ENCODE measurements around the gene MOGAT3. TPM values are rescaled to one million over a fixed set of nuclear protein-coding genes. Genes with fewer than 3 reads are reported as not detected.

MOGAT3 gene
- total and polyA plus RNA-seq, 5 donors from 2014 or later, result not detected

DNA sequence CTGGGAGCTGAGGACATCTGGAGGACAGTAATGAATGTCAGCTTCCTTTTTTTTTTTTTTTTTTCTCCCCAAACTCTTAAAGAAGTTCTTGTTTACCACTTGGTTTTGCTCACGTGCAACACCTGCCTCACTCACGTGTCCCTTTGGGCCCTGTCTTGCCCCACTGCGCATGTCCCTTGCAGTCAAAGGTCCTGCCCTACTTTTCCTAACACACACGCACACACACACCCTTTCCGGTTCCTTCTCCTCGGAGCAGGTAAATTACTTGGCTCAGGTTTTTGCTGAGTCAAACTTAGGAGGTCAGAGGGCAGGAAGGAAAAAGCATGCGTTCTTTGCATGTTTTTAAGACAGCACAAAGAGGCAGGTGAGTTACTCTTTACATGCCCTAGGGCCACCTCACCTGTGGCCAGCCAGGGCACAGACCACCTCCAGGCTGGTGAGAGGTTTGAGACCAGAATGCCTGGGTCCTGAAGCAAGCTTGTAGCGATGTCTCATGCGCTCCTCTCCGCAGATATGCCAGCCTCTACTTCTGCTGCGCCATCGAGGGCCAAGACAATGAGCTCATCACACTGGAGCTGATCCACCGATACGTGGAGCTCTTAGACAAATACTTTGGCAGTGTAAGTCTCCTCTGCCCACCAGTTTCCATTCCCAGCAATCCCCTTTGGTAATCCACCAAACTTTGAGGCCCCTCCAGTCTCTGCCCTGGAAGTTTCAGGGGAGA is 43.8 kb downstream of the MOGAT3 start:
- Mint-ChIP-seq H3K27ac (no peak overlapping the region), H3K27me3 (peaks cover 21% of the 10 kb centered on the region), H3K36me3 (peaks cover 15% of the 10 kb centered on the region), H3K4me1 (peaks cover 0 to 17% (median 6%) of the 10 kb centered on the region in 4 donors), H3K4me3 (peak overlapping the region in 2 of 4 donors; percentile 15 to 73), H3K9me3 (peaks cover 0 to 2% (median 0%) of the 10 kb centered on the region in 7 donors)
- Histone ChIP-seq H3K27ac (ENCODE audit: insufficient read depth, low read length, poor library complexity, severe bottlenecking) (no peak overlapping the region), H3K9me3 (ENCODE audit: control insufficient read depth in 2 of 2, low read length in 2 of 2) (no peaks in the 10 kb centered on the region), H3K4me3 (ENCODE audit: low read depth, low read length) (no peak overlapping the region), H3K27me3 (ENCODE audit: control insufficient read depth, insufficient read depth, low read length) (no peaks in the 10 kb centered on the region), H3K36me3 (ENCODE audit: control insufficient read depth, insufficient read depth, low read length) (peaks cover 5% of the 10 kb centered on the region), H3K4me1 (ENCODE audit: control insufficient read depth, insufficient read depth, low read length, poor library complexity, severe bottlenecking) (peaks cover 10% of the 10 kb centered on the region)
- ATAC-seq (ENCODE audit: low read depth in 2 of 2), result no peak
- DNase-seq, result no peak

GRCh38 chr7:101156277-101156676 is 44.6 kb downstream of the MOGAT3 start:
- Histone ChIP-seq H3K27ac (ENCODE audit: insufficient read depth, low read length, poor library complexity, severe bottlenecking) (no peak overlapping the region), H3K4me3 (ENCODE audit: low read depth, low read length) (no peak overlapping the region), H3K36me3 (ENCODE audit: control insufficient read depth, insufficient read depth, low read length) (peaks cover 5% of the 10 kb centered on the region), H3K27me3 (ENCODE audit: control insufficient read depth, insufficient read depth, low read length) (no peaks in the 10 kb centered on the region), H3K9me3 (ENCODE audit: control insufficient read depth in 2 of 2, low read length in 2 of 2) (no peaks in the 10 kb centered on the region), H3K4me1 (ENCODE audit: control insufficient read depth, insufficient read depth, low read length, poor library complexity, severe bottlenecking) (peaks cover 10% of the 10 kb centered on the region)
- H3K27ac Mint-ChIP-seq, result no peak overlapping the region
- H3K36me3 Mint-ChIP-seq, result peaks cover 15% of the 10 kb centered on the region
- peaks cover 24% of the 10 kb centered on the region for H3K27me3 Mint-ChIP-seq
- no peak for ATAC-seq (ENCODE audit: low read depth in 2 of 2)
- no peak for DNase-seq
- peaks cover 0 to 17% (median 6%) of the 10 kb centered on the region in 4 donors for H3K4me1 Mint-ChIP-seq
- H3K9me3 Mint-ChIP-seq, result peaks cover 0 to 2% (median 0%) of the 10 kb centered on the region in 7 donors
- H3K4me3 Mint-ChIP-seq, result peak overlapping the region in 2 of 4 donors; percentile 61 to 73

DNA sequence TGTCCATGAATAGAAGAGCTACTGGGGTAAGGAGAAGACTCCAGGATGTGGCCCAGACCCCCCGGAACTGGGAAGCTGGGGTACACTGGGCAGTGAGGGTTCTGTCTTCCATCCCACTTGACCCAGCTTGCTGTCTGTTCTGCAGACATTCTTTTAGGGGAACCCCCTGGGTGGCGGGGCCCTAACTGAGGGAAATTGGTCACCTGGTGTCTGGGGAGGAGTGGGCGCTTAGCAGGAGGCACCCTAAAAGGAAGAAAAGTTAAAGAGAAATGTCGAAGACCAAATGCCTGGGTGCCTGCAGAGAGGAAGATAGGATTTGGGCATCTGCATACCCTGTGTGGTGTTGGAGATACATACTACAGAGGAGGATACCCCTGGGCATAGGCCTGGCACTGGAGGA is 45.5 kb downstream of the MOGAT3 start:
- DNase-seq (no peak), ATAC-seq (ENCODE audit: low read depth in 2 of 2) (no peak)
- Mint-ChIP-seq H3K4me3 (peak overlapping the region; percentile 79 to 93 (median 92)), H3K27ac (peak overlapping the region in 2 of 3 donors; percentile 26 to 61), H3K9me3 (peaks cover 0 to 2% (median 0%) of the 10 kb centered on the region in 7 donors), H3K4me1 (peaks cover 0 to 17% (median 6%) of the 10 kb centered on the region in 4 donors), H3K27me3 (peaks cover 26% of the 10 kb centered on the region), H3K36me3 (peaks cover 15% of the 10 kb centered on the region)
- Histone ChIP-seq H3K27ac (ENCODE audit: insufficient read depth, low read length, poor library complexity, severe bottlenecking) (no peak overlapping the region), H3K4me3 (ENCODE audit: low read depth, low read length) (peak overlapping the region; percentile 35), H3K27me3 (ENCODE audit: control insufficient read depth, insufficient read depth, low read length) (no peaks in the 10 kb centered on the region), H3K36me3 (ENCODE audit: control insufficient read depth, insufficient read depth, low read length) (peaks cover 5% of the 10 kb centered on the region), H3K4me1 (ENCODE audit: control insufficient read depth, insufficient read depth, low read length, poor library complexity, severe bottlenecking) (peaks cover 10% of the 10 kb centered on the region), H3K9me3 (ENCODE audit: control insufficient read depth in 2 of 2, low read length in 2 of 2) (no peaks in the 10 kb centered on the region)

- Mint-ChIP-seq H3K4me3 (peak overlapping the region; percentile 79 to 93 (median 92)), H3K9me3 (peaks cover 0 to 2% (median 0%) of the 10 kb centered on the region in 7 donors), H3K36me3 (peaks cover 15% of the 10 kb centered on the region), H3K4me1 (peaks cover 0 to 17% (median 6%) of the 10 kb centered on the region in 4 donors), H3K27ac (no peak overlapping the region), H3K27me3 (peaks cover 28% of the 10 kb centered on the region)
- Histone ChIP-seq H3K27ac (ENCODE audit: insufficient read depth, low read length, poor library complexity, severe bottlenecking) (no peak overlapping the region), H3K36me3 (ENCODE audit: control insufficient read depth, insufficient read depth, low read length) (peaks cover 5% of the 10 kb centered on the region), H3K4me3 (ENCODE audit: low read depth, low read length) (peak overlapping the region; percentile 35), H3K4me1 (ENCODE audit: control insufficient read depth, insufficient read depth, low read length, poor library complexity, severe bottlenecking) (peaks cover 10% of the 10 kb centered on the region), H3K27me3 (ENCODE audit: control insufficient read depth, insufficient read depth, low read length) (no peaks in the 10 kb centered on the region), H3K9me3 (ENCODE audit: control insufficient read depth in 2 of 2, low read length in 2 of 2) (no peaks in the 10 kb centered on the region)
- ATAC-seq (ENCODE audit: low read depth in 2 of 2) (no peak), DNase-seq (no peak)
Measured at GRCh38 chr7:101154693-101155102, 46.1 kb downstream of the MOGAT3 start.

DNA sequence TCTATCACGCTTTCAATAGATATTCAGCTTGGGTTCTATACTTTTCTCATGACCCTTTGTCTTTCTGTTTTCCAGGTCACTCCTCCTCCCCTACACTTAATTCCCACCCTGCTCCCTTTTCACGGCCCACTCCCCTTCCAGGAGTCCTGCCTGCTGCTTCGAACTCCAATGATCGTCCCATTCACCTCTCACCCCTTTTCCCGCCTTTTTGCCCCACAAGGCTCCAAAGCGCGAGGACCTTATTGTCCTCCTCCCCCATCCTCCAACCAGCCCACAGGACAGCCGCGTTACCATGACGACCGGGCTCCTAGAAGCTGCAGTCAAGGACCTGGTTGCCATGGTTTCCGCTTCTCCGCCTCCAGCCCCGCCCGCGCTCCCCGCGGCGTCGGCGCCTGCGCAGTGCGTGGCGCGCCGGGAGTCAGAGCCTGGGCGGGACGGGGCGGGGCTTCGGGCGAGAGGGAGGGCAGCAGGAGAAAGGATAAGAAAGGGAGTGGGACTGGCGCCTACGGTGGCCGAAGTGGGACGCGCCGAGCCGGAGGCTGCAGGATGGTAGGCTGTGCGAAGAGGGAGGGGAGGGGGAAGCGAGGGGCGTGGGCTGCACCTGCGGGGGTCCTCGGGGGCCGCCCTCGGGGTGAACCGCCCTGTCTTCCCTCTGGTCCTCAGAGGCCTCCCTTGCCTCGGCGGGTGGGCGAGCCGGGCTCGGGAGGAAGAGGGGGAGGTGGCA is 46.7 kb downstream of the MOGAT3 start, which contains the start of gene AP1S1:
Gene AP1S1 (plus strand): TSS at position 508 of the 724 bp plus-strand sequence. CDS start 39 bp downstream, at position 547.
- H3K36me3 ChIP-seq (ENCODE audit: control insufficient read depth, insufficient read depth, low read length), result peaks cover 5% of the 10 kb centered on the region
- no peak within 1 kb of the TSS for H3K27ac ChIP-seq (ENCODE audit: insufficient read depth, low read length, poor library complexity, severe bottlenecking)
- peaks cover 10% of the 10 kb centered on the region for H3K4me1 ChIP-seq (ENCODE audit: control insufficient read depth, insufficient read depth, low read length, poor library complexity, severe bottlenecking)
- Mint-ChIP-seq H3K36me3 (peaks cover 15% of the 10 kb centered on the region), H3K27me3 (peaks cover 33% of the 10 kb centered on the region), H3K27ac (peak within 1 kb of the TSS; percentile 61 to 89 (median 77)), H3K9me3 (peaks cover 0 to 2% (median 0%) of the 10 kb centered on the region in 7 donors), H3K4me1 (peaks cover 0 to 17% (median 6%) of the 10 kb centered on the region in 4 donors), H3K4me3 (peak within 1 kb of the TSS; percentile 91 to 93 (median 92))
- peak; percentile 83 to 87 for ATAC-seq (ENCODE audit: low read depth in 2 of 2)
- H3K9me3 ChIP-seq (ENCODE audit: control insufficient read depth in 2 of 2, low read length in 2 of 2), result no peaks in the 10 kb centered on the region
- peak within 1 kb of the TSS; percentile 35 for H3K4me3 ChIP-seq (ENCODE audit: low read depth, low read length)
- peak; percentile 86 to 96 (median 86) for DNase-seq
- no peaks in the 10 kb centered on the region for H3K27me3 ChIP-seq (ENCODE audit: control insufficient read depth, insufficient read depth, low read length)

DNA sequence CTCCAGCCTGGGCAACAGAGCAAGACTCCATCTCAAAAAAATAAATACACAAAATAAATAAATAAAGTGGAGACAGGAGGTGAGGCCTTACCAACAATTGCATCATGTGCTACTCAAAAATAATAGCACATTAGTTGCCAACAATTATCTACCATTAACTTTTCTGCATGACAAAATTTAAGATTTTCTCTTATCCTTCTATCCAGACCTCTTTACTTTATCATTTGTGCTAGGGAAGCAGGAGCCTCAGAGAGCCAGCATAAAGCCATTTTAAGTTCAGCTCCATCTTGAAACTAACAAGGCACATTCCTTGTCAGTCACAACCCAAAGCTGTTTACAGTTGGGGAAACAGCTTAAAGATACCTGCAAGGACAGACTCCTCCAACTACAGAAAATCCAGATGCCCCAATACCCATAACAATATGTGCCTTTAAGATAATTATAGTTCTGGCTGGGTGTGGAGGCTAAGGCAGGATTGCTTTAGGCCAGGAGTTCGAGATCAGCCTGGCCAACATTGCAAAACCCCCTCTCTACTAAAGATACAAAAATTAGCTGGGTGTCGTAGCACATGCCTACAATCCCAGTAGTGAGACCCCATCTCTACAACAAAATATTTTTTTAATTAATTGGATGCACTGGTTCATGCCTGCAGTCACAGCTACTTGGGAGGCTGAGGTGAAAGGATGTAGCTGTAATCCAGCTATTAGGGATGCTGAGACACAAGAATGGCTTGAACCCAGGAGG is 48.8 kb downstream of the MOGAT3 start:
- no peaks in the 10 kb centered on the region for H3K9me3 ChIP-seq (ENCODE audit: control insufficient read depth in 2 of 2, low read length in 2 of 2)
- H3K4me3 Mint-ChIP-seq, result peak overlapping the region in 3 of 4 donors; percentile 22 to 78 (median 69)
- H3K27ac Mint-ChIP-seq, result no peak overlapping the region
- H3K4me1 Mint-ChIP-seq, result peaks cover 0 to 17% (median 7%) of the 10 kb centered on the region in 4 donors
- peaks cover 10% of the 10 kb centered on the region for H3K4me1 ChIP-seq (ENCODE audit: control insufficient read depth, insufficient read depth, low read length, poor library complexity, severe bottlenecking)
- no peaks in the 10 kb centered on the region for H3K36me3 ChIP-seq (ENCODE audit: control insufficient read depth, insufficient read depth, low read length)
- H3K9me3 Mint-ChIP-seq, result peaks cover 0 to 2% (median 0%) of the 10 kb centered on the region in 7 donors
- H3K27ac ChIP-seq (ENCODE audit: insufficient read depth, low read length, poor library complexity, severe bottlenecking), result no peak overlapping the region
- ATAC-seq (ENCODE audit: low read depth in 2 of 2) (no peak), DNase-seq (no peak)
- no peaks in the 10 kb centered on the region for H3K27me3 ChIP-seq (ENCODE audit: control insufficient read depth, insufficient read depth, low read length)
- no peak overlapping the region for H3K4me3 ChIP-seq (ENCODE audit: low read depth, low read length)
- H3K36me3 Mint-ChIP-seq, result peaks cover 3% of the 10 kb centered on the region
- H3K27me3 Mint-ChIP-seq, result peaks cover 44% of the 10 kb centered on the region

All from CD4-positive, CD25-positive, alpha-beta regulatory T cell (primary cell).